Measurements from ENCODE around the gene PACRG.

PACRG gene

DNA sequence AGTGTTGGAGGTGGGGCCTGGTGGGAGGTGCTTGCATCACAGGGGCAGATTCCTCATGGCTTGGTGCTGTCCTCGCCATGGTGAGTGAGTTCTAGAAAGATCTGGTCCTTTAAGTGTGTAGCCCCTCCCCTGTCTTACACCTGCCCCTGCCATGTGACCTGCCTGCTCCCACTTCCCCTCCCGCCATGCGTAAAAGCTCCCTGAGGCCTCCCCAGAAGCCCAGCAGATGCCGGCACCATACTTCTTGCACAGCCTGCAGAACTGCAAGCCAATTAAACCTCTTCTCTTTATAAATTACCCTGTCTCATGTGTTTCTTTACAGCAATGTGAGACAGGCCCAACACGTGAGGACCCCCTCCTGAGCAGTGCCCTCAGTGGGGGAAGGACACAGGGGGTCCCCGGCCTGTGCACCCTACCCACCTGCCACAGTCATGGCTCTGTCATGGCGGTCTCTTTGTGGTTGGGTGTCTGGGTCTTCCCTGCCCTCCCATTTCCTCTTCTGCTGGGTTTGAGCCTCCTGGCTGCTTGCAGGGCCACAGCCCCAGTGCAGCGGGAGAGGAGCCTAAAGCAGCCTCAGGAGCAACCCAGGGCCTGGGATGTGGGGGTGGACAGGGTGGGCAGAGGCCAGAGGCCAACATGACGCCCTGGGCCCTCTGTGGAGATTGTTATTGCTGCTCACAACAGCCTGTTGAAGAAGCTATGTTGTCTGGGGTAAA, 599.5 kb downstream of the PACRG start:
- Histone ChIP-seq H3K27ac (ENCODE audit: low read depth, low read length, severe bottlenecking) (no peak overlapping the region), H3K9me3 (ENCODE audit: control insufficient read depth, low read length) (no peaks in the 10 kb centered on the region), H3K4me1 (ENCODE audit: control insufficient read depth, insufficient read depth, low read length, poor library complexity, severe bottlenecking) (peaks cover 8% of the 10 kb centered on the region), H3K4me3 (ENCODE audit: extremely low read depth, insufficient read depth, low read length, poor library complexity, severe bottlenecking) (no peak overlapping the region), H3K36me3 (ENCODE audit: control insufficient read depth, insufficient read depth, low read length) (no peaks in the 10 kb centered on the region)
- WGBS, 2 experiments (ENCODE audit: insufficient coverage in 2 of 2), result 87 to 90% methylated on average over 4 to 8 of the region's 9 CpGs

DNA sequence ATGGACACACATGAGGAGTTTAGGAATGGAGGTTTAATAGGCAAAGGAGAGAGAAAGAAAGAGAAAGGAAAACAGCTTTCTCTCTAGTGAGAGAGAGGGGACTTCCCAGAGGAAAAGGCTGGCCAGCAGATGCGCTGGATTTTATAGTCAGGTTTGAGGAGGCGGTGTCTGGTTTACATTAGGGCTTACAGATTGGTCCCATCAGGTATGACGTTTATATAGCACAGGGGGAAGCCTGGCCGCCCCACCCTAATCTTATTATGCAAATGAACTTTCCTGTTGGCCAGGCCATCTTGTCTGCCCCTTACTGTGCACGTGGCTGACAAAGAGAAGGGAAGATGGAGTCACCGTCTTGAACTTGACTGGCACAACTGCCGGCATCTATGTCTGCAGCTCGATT, 600.1 kb downstream of the PACRG start:
- Histone ChIP-seq H3K4me3 (ENCODE audit: extremely low read depth, insufficient read depth, low read length, poor library complexity, severe bottlenecking) (no peak overlapping the region), H3K9me3 (ENCODE audit: control insufficient read depth, low read length) (no peaks in the 10 kb centered on the region)

DNA sequence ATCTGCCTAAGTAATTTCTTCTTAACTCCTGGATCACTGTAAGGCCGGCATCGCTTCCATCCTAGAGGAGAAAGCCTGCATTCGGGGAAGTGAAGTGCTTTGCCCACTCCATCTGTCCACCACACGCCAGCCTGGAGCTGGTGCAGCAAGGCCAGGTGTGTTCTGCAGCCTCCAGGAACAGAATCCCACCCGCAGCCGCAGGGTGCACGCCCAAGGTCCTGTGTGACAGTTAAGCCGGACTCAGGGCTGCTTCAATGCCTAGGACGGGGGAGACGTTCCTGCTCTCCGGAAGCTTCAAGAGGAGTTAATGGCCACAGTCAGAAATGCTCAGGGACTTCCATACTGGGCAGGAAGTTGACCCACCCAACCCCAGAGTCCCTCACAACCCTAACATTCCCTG, 600.6 kb downstream of the PACRG start:
- no peak overlapping the region for H3K27ac ChIP-seq (ENCODE audit: low read depth, low read length, severe bottlenecking)
- WGBS, 2 experiments (ENCODE audit: insufficient coverage in 2 of 2), result 90 to 96% methylated on average over 9 to 11 of the region's 11 CpGs
- H3K4me1 ChIP-seq (ENCODE audit: control insufficient read depth, insufficient read depth, low read length, poor library complexity, severe bottlenecking), result peaks cover 8% of the 10 kb centered on the region
- H3K9me3 ChIP-seq (ENCODE audit: control insufficient read depth, low read length), result no peaks in the 10 kb centered on the region
- no peak overlapping the region for H3K4me3 ChIP-seq (ENCODE audit: extremely low read depth, insufficient read depth, low read length, poor library complexity, severe bottlenecking)
- H3K36me3 ChIP-seq (ENCODE audit: control insufficient read depth, insufficient read depth, low read length), result no peaks in the 10 kb centered on the region

More for the DNA sequence above, 600.1 kb downstream of the PACRG start:
- H3K27ac ChIP-seq (ENCODE audit: low read depth, low read length, severe bottlenecking), result no peak overlapping the region
- WGBS, 2 experiments (ENCODE audit: insufficient coverage in 2 of 2), result 72 to 83% methylated on average over 7 to 8 of the region's 8 CpGs
- peaks cover 8% of the 10 kb centered on the region for H3K4me1 ChIP-seq (ENCODE audit: control insufficient read depth, insufficient read depth, low read length, poor library complexity, severe bottlenecking)
- H3K36me3 ChIP-seq (ENCODE audit: control insufficient read depth, insufficient read depth, low read length), result no peaks in the 10 kb centered on the region

DNA sequence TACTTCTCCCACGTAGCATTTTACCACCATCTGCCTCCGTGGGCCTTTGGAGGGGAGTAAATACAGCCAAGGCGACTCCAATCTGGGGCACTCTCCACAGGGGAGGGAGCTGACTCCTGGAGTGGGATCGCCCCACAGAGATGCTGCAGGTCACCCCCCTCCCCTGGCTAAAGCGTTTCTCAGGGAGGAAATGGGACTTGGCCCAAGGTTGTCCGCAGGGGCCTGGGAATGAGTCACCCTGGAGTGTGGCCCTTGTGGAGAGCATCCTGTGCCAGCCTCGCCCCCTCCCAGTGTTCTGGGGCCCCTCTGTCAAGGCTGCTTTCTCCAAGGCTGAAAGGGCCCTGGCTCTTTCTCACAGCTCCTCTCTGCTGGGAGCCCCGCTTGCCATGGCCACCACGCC, 602.2 kb downstream of the PACRG start:
- Histone ChIP-seq H3K4me3 (ENCODE audit: extremely low read depth, insufficient read depth, low read length, poor library complexity, severe bottlenecking) (no peak overlapping the region), H3K9me3 (ENCODE audit: control insufficient read depth, low read length) (no peaks in the 10 kb centered on the region), H3K4me1 (ENCODE audit: control insufficient read depth, insufficient read depth, low read length, poor library complexity, severe bottlenecking) (peaks cover 5% of the 10 kb centered on the region), H3K36me3 (ENCODE audit: control insufficient read depth, insufficient read depth, low read length) (no peaks in the 10 kb centered on the region), H3K27ac (ENCODE audit: low read depth, low read length, severe bottlenecking) (no peak overlapping the region)
- WGBS, 2 experiments (ENCODE audit: insufficient coverage in 2 of 2), result 48 to 49% methylated on average over 6 to 7 of the region's 9 CpGs

DNA sequence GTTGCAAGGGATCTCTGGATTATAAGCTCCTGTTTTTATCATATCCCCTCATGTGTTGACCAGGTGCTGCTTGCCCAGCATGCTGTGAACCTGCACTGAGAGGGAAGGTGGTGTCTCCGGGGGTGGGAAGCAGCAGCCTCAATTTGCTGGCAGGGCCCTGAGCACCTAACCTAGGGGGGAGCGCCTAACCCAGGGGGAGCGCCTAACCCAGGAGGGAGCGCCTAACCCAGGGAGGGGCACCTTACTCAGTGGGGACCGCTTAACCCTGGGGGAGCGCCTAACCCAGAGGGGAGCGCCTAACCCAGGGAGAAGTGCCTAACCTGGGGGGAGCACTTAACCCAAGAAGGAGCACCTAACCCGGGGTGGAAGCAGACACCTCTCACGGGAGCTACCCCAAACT, 603.5 kb downstream of the PACRG start:
- 73 to 76% methylated on average over 5 to 8 of the region's 9 CpGs for WGBS, 2 experiments (ENCODE audit: insufficient coverage in 2 of 2)
- Histone ChIP-seq H3K4me3 (ENCODE audit: extremely low read depth, insufficient read depth, low read length, poor library complexity, severe bottlenecking) (no peak overlapping the region), H3K4me1 (ENCODE audit: control insufficient read depth, insufficient read depth, low read length, poor library complexity, severe bottlenecking) (peaks cover 12% of the 10 kb centered on the region), H3K27ac (ENCODE audit: low read depth, low read length, severe bottlenecking) (no peak overlapping the region), H3K36me3 (ENCODE audit: control insufficient read depth, insufficient read depth, low read length) (no peaks in the 10 kb centered on the region), H3K9me3 (ENCODE audit: control insufficient read depth, low read length) (no peaks in the 10 kb centered on the region)

DNA sequence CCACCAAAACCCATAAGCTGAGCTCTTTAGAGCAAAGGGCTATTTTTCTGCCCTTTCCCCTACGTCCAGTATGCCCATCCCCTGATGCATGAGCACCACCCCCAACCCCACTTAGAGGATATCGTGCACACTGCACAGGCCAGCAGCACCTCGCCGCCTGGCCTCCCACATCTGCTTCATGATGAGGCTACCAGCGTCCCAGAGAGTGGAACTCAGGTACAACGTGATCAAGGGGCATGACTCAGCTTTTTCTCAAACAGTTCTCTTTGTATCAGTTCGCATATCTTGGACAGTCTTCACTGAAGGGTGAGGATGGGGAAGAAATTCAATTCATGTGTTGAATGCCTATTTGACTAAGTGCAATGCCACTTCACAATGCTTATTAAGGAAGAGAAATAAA, 604.8 kb downstream of the PACRG start:
- H3K4me3 ChIP-seq (ENCODE audit: extremely low read depth, insufficient read depth, low read length, poor library complexity, severe bottlenecking), result no peak overlapping the region
- WGBS, 2 experiments (ENCODE audit: insufficient coverage in 2 of 2), result 87 to 100% methylated on average over 3 to 7 of the region's 7 CpGs

DNA sequence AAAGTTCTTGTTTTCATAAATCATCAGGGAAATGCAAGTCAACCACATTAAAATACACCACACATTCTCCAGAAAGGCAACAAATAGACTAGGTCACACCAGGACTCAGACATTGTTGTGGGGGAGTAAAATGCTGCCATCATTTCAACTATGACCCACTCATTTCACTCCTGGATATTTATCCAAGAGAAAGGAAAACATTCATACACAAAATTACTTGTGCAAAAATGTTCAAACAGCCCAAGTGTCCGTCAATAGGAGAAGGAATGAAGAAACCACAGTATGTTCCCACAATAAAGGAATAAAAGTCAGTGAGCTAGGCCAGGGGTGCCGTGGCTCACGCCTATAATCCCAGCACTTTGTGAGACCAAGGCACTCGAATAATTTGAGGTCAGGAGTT, 605.3 kb downstream of the PACRG start:
- no peaks in the 10 kb centered on the region for H3K36me3 ChIP-seq (ENCODE audit: control insufficient read depth, insufficient read depth, low read length)
- no peaks in the 10 kb centered on the region for H3K9me3 ChIP-seq (ENCODE audit: control insufficient read depth, low read length)
- H3K4me1 ChIP-seq (ENCODE audit: control insufficient read depth, insufficient read depth, low read length, poor library complexity, severe bottlenecking), result peaks cover 12% of the 10 kb centered on the region
- no peak overlapping the region for H3K27ac ChIP-seq (ENCODE audit: low read depth, low read length, severe bottlenecking)
- WGBS, 2 experiments (ENCODE audit: insufficient coverage in 2 of 2), result 54 to 61% methylated on average over 3 to 4 of the region's 4 CpGs
- no peak overlapping the region for H3K4me3 ChIP-seq (ENCODE audit: extremely low read depth, insufficient read depth, low read length, poor library complexity, severe bottlenecking)

More for the DNA sequence above, 604.8 kb downstream of the PACRG start:
- H3K9me3 ChIP-seq (ENCODE audit: control insufficient read depth, low read length), result no peaks in the 10 kb centered on the region
- H3K27ac ChIP-seq (ENCODE audit: low read depth, low read length, severe bottlenecking), result no peak overlapping the region
- peaks cover 12% of the 10 kb centered on the region for H3K4me1 ChIP-seq (ENCODE audit: control insufficient read depth, insufficient read depth, low read length, poor library complexity, severe bottlenecking)
- no peaks in the 10 kb centered on the region for H3K36me3 ChIP-seq (ENCODE audit: control insufficient read depth, insufficient read depth, low read length)

DNA sequence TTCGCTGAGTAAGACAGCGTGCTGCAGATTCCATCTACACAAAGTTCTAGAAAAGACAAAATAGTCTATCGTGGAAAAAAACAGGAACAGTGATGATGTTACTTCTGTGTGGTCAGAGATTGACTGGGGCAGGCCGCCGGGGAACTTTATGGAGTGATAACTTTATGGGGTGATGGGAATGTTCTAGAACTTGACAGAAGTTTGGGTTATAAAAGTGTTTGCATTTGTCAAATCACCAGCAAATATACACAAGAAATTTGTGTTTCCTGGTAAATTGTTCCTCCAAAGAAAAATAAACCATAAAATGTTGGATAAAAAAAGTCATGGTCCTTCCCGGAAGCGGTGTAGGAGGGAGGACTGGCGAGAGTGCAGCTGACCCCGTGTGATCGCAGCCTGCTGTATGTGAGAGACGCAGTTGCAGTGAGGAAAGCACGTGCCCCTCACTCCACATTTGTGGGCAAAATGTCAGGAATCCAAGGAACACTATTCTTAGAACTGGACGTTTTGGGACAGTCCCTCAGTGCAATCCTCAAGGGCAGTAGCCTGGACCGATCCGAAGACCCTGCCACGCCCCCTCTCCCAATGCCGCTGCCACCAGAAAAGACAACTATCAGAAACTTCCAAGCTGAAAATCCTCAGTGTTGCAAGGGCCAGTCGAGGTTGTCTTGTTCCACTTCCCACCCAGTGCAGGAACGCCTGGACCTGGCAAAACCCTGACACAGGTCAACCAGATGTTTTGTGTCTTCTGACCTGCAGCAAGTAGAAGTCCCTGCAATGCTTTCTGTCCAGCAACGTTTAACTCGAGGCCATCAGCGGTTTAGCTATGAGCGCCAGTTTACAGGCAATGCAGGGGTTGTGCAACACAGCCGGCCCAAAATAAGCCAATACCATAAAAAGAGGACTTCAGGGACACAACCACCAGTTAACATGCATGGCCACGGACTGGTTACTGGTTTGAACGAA, 606.2 kb downstream of the PACRG start:
- Histone ChIP-seq H3K36me3 (ENCODE audit: control insufficient read depth, insufficient read depth, low read length) (no peaks in the 10 kb centered on the region), H3K4me3 (ENCODE audit: extremely low read depth, insufficient read depth, low read length, poor library complexity, severe bottlenecking) (no peak overlapping the region)
- 93 to 94% methylated on average over 24 to 25 of the region's 26 CpGs for WGBS, 2 experiments (ENCODE audit: insufficient coverage in 2 of 2)

DNA sequence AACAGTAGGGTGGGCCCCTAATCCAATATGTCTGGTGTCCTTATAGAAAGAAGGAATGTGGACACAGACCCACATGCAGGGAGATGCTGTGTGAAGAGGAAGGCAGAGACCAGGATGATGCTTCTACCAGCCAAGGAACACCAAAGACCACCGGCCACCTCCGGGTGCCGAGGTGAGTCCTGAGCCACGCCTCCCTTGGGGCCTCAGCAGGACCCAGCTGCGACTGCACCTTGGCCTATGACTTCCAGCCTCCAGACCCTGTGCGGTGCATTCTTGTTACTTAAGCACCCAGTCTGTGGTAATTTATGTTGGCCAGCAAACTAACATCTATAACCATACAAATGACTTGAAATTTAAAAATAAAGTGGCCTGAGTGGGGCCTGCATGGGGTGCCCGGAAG, 607.3 kb downstream of the PACRG start:
- H3K36me3 ChIP-seq (ENCODE audit: control insufficient read depth, insufficient read depth, low read length), result no peaks in the 10 kb centered on the region
- WGBS, 2 experiments (ENCODE audit: insufficient coverage in 2 of 2), result 92 to 96% methylated on average over 6 to 7 of the region's 7 CpGs
- H3K4me1 ChIP-seq (ENCODE audit: control insufficient read depth, insufficient read depth, low read length, poor library complexity, severe bottlenecking), result peaks cover 23% of the 10 kb centered on the region
- H3K27ac ChIP-seq (ENCODE audit: low read depth, low read length, severe bottlenecking), result no peak overlapping the region
- H3K4me3 ChIP-seq (ENCODE audit: extremely low read depth, insufficient read depth, low read length, poor library complexity, severe bottlenecking), result no peak overlapping the region
- no peaks in the 10 kb centered on the region for H3K9me3 ChIP-seq (ENCODE audit: control insufficient read depth, low read length)

More for the DNA sequence above, 606.2 kb downstream of the PACRG start:
- H3K9me3 ChIP-seq (ENCODE audit: control insufficient read depth, low read length), result no peaks in the 10 kb centered on the region
- H3K27ac ChIP-seq (ENCODE audit: low read depth, low read length, severe bottlenecking), result no peak overlapping the region
- peaks cover 19% of the 10 kb centered on the region for H3K4me1 ChIP-seq (ENCODE audit: control insufficient read depth, insufficient read depth, low read length, poor library complexity, severe bottlenecking)

DNA sequence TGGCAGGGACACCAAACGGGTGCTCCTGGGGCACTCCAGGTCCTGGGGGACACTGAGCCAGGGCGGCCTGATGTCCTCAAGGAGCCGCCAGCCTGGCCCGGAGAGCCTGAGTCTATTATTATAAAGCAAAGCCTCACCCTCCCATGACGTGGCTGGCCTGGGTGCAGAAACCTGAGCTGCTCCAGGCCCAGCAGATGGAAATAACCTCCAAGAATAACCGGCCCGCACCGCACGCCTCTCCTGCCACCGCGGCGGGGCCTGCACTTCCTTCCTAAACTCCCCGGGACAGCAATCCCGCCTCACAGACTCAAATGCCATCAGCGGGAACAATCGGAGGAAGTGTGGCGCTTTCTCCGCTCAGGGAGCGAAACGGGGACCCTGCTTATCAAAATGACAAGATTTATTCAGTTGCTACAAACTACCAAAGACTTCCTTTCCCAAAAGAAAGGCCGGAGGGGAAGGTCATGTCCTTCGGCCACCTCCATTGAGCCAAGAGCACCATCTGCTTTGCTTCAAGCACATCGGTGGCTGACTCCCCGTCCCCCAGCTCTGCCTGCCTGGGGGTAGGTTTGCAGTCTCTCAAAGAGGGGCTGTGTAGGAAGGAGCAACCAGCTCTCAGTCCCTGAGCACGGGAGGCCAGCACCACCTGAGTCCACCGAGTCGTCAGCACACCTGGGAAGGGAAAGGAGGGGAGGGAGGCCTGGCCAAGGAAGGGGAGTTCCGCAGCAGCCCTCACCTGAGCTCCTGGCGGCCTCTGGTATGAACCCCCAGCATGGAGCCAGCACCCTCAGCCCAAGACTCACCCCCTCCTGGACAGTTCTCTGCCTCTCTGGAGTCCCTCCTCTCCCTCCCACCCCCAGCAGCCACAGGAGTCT, 608.1 kb downstream of the PACRG start:
- H3K9me3 ChIP-seq (ENCODE audit: control insufficient read depth, low read length), result no peaks in the 10 kb centered on the region
- H3K4me3 ChIP-seq (ENCODE audit: extremely low read depth, insufficient read depth, low read length, poor library complexity, severe bottlenecking), result no peak overlapping the region
- peaks cover 22% of the 10 kb centered on the region for H3K4me1 ChIP-seq (ENCODE audit: control insufficient read depth, insufficient read depth, low read length, poor library complexity, severe bottlenecking)
- H3K36me3 ChIP-seq (ENCODE audit: control insufficient read depth, insufficient read depth, low read length), result no peaks in the 10 kb centered on the region
- H3K27ac ChIP-seq (ENCODE audit: low read depth, low read length, severe bottlenecking), result peak overlapping the region; percentile 36
- WGBS, 2 experiments (ENCODE audit: insufficient coverage in 2 of 2), result 69 to 87% methylated on average over 7 to 23 of the region's 29 CpGs

Data from mesodermal cell (in vitro differentiated cells).